Measurements from ENCODE around the gene CYP26B1.

GRCh38 chr2:72108121-72108520, 39.5 kb downstream of the CYP26B1 start:
- no peak for TF ChIP-seq CTCF (IDR thresholded peaks at IDR 0.05; ENCODE audit: insufficient read depth, low read depth, low read length)
- no peak for TF ChIP-seq EZH2 (IDR thresholded peaks at IDR 0.05; ENCODE audit: insufficient read depth, low read length)

All from astrocyte (in vitro differentiated cells and primary cell).